IMR-90 (cell line): ENCODE measurements around the gene NEDD4L.

Source experiments
- BHLHE40 ChIP-seq: fragments of 150-350 bp; IDR thresholded peaks from 2 replicates; pipeline ENCODE4 v1.6.1; 2016; ENCODE audit warnings: mild to moderate bottlenecking, low read depth, low read length
- FOS ChIP-seq: fragments of 150-350 bp; IDR thresholded peaks from 2 replicates; pipeline ENCODE4 v1.6.1; 2016; ENCODE audit warnings: low read depth, low read length
- MAFK ChIP-seq: IDR thresholded peaks from 2 replicates; pipeline ENCODE4 v1.6.1; 2012; ENCODE audit warnings: low read depth, low read length, improper control_type of control experiment
- MXI1 ChIP-seq: IDR thresholded peaks from 2 replicates; pipeline ENCODE4 v1.6.1; 2012; ENCODE audit warnings: low read depth, mild to moderate bottlenecking, low read length, moderate library complexity, borderline replicate concordance
- POLR2A ChIP-seq: IDR thresholded peaks from 2 replicates; pipeline ENCODE4 v1.6.1; 2012; ENCODE audit warnings: mild to moderate bottlenecking, low read depth, low read length
- RAD21 ChIP-seq: IDR thresholded peaks from 2 replicates; pipeline ENCODE4 v1.6.1; 2012; ENCODE audit warnings: low read length, improper control_type of control experiment
- RFX5 ChIP-seq: IDR thresholded peaks from 2 replicates; pipeline ENCODE4 v1.8.0; 2012; ENCODE audit warnings: low read depth, mild to moderate bottlenecking, low read length, moderate library complexity
- SMC3 ChIP-seq: fragments of 150-350 bp; IDR thresholded peaks from 2 replicates; pipeline ENCODE4 v1.6.1; 2016; ENCODE audit warnings: low read depth, mild to moderate bottlenecking, antibody characterized with exemption, low read length, moderate library complexity
- TF ChIP-seq, protein P1 (sequence below): conservative IDR thresholded peaks from 2 replicates; pipeline ENCODE4 v1.5.1; 2012; ENCODE audit warnings: mild to moderate bottlenecking, low read depth, low read length, improper control_type of control experiment

DNA sequence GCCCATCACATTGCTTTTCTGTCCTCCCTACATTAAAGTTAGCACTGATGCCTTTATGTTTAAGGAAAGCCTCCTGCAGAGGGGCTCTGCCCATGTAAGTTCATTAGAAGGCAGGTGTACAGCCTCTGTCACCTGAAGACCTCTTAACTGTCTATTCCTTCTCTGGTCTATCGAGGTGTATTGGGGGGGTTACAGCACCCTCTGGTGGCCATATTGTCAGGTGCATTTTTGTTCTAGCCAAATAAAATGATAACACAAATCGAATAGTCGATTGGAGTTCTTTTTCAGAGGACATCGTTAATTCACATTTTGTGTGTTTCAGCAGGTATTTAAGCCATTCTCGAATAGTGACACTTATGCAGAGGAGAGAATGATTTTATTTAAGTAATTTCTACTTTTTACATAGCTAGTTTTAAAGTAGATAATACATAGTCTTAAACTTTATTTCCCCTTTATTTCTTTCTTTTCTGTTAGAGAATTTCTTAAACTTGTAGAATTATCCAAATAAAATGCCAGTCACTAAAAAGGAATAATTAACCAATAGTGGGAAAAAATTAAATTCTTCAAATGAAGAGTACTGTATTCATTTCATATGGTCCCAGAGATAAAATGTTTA lies 136.8 kb downstream of the NEDD4L start:
- TF ChIP-seq BHLHE40 (no peak), MAFK (no peak), MXI1 (no peak), POLR2A (no peak), SMC3 (peak; percentile 73), RFX5 (no peak), RAD21 (peak; percentile 70), FOS (no peak)
- TF ChIP-seq, protein P1, sequence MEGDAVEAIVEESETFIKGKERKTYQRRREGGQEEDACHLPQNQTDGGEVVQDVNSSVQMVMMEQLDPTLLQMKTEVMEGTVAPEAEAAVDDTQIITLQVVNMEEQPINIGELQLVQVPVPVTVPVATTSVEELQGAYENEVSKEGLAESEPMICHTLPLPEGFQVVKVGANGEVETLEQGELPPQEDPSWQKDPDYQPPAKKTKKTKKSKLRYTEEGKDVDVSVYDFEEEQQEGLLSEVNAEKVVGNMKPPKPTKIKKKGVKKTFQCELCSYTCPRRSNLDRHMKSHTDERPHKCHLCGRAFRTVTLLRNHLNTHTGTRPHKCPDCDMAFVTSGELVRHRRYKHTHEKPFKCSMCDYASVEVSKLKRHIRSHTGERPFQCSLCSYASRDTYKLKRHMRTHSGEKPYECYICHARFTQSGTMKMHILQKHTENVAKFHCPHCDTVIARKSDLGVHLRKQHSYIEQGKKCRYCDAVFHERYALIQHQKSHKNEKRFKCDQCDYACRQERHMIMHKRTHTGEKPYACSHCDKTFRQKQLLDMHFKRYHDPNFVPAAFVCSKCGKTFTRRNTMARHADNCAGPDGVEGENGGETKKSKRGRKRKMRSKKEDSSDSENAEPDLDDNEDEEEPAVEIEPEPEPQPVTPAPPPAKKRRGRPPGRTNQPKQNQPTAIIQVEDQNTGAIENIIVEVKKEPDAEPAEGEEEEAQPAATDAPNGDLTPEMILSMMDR = peak; percentile 77
